ENCODE results near the gene DHX40. TPM values are rescaled to one million over a fixed set of nuclear protein-coding genes. Genes with fewer than 3 reads are reported as not detected.
A peak's percentile ranks its signal among the peaks of the same experiment; 100 is the strongest.
"Not testable (repeated sequence)": the region's sequence is repeated elsewhere in the genome, so short reads cannot be mapped to it uniquely, and the experiment has no call there.

DHX40 gene
- total and polyA plus RNA-seq, 4 experiments from 2014 or later, result 19.9 to 29.9 (median 26.3) TPM

DNA sequence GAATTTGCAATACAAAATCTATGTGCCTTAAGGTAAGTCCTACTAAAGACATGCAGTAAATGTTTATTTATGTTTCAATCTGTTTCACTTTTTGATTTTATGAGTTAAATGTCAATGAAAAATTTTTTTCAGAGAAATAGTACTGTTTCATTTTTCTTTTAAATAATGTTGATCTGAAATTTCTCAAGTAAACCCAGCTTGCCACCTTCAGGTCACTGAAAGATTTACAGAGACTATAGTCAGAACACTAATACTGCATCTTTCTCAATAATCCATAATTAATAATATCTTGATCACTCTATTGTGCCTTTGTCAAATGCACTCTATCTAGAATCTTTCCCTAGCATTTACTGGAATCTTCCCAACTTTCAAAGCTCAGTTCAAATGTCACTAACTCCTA, 6.5 kb upstream of the DHX40 start:
- intact Hi-C loops (cut with micrococcal nuclease), result no loop called here
- H3K36me3 Mint-ChIP-seq, result no peaks in the 10 kb centered on the region
- CTCF ChIA-PET (ENCODE audit: partially characterized antibody), result interaction anchor here (1.3 kb wide), 1 partner anchor 9 kb away, joined by 4 read pairs; no protein-coding TSS in a partner anchor
- Histone ChIP-seq H3K9me3 (ENCODE audit: control insufficient read depth in 1 of 2, low read length in 2 of 2) (no peaks in the 10 kb centered on the region), H3K36me3 (ENCODE audit: insufficient read depth, low read length) (no peaks in the 10 kb centered on the region), H3K27ac (ENCODE audit: low read depth, low read length) (no peak overlapping the region), H3K4me3 (ENCODE audit: low read length in 2 of 2) (no peak overlapping the region), H3K4me1 (ENCODE audit: insufficient read depth, low read length) (no peaks in the 10 kb centered on the region), H3K27me3 (ENCODE audit: insufficient read depth, low read length) (no peaks in the 10 kb centered on the region)
- no peak overlapping the region for H3K27ac Mint-ChIP-seq
- POLR2A ChIA-PET (ENCODE audit: partially characterized antibody), result no interaction called here
- no peaks in the 10 kb centered on the region for H3K4me1 Mint-ChIP-seq
- H3K4me3 Mint-ChIP-seq, result no peak overlapping the region
- H3K9me3 Mint-ChIP-seq, result no peaks in the 10 kb centered on the region
- peaks cover 3 to 4% of the 10 kb centered on the region in 2 donors for H3K27me3 Mint-ChIP-seq
- DNase-seq, result no peak

DNA sequence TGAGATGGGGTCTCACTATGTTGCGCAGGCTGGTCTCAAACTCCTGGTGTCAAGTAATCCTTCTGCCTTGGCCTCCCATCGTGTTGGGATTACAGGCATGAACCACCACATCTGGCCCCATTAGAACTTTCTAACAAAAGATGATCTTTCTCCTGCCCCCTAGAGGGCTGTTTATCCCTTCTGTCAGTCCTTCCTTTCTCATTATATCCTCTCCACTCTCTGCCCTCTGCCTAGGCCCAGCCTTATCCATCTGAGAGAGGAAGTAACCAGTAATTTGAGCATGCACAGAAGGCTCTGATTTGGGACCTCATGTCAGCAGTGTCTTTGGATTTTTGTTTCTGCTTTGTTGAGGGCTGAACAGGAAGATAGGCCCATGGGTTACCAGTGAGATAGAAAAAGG, 4.4 kb upstream of the DHX40 start:
- Histone ChIP-seq H3K9me3 (ENCODE audit: control insufficient read depth in 1 of 2, low read length in 2 of 2) (no peaks in the 10 kb centered on the region), H3K27me3 (ENCODE audit: insufficient read depth, low read length) (no peaks in the 10 kb centered on the region), H3K27ac (ENCODE audit: low read depth, low read length) (no peak overlapping the region), H3K4me3 (ENCODE audit: low read length in 2 of 2) (no peak overlapping the region), H3K4me1 (ENCODE audit: insufficient read depth, low read length) (peaks cover 8% of the 10 kb centered on the region), H3K36me3 (ENCODE audit: insufficient read depth, low read length) (no peaks in the 10 kb centered on the region)
- Mint-ChIP-seq H3K36me3 (peaks cover 0 to 8% of the 10 kb centered on the region in 2 donors), H3K9me3 (no peaks in the 10 kb centered on the region), H3K27me3 (no peaks in the 10 kb centered on the region), H3K4me3 (peak overlapping the region in 1 of 8 donors; percentile 5), H3K27ac (peak overlapping the region in 4 of 7 donors; percentile 12 to 57 (median 23)), H3K4me1 (peaks cover 7 to 13% (median 10%) of the 10 kb centered on the region in 4 donors)
- ChIA-PET CTCF (ENCODE audit: partially characterized antibody) (no interaction called here), POLR2A (ENCODE audit: partially characterized antibody) (no interaction called here)
- intact Hi-C loops (cut with micrococcal nuclease), result loop anchor here (10.0 kb wide), 1 partner anchor 1114 kb away; the partner anchor contains the start of gene BCAS3
- peak in 1 of 5 donors; percentile 11 for DNase-seq

DNA sequence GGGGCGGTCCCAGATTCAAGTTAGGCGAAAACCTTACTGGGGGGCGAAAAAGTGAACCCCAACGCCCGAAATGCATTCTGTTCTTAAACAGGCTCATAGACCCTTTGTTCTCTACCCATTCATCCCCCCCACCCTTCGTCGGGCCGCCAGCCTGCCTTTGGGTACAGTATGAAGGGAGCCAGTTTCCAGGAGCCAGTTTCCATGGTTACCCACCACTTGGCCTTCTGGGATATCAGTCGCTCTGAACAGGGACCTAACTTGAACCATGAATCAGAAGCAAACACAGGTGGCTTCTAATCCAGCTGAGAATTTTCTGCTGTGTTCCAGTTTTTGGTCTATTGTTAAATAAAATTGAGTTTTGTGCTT, 532 bp downstream of the DHX40 start:
- H3K27me3 Mint-ChIP-seq, result no peaks in the 10 kb centered on the region
- peak; percentile 56 to 86 (median 69) for DNase-seq
- no peaks in the 10 kb centered on the region for H3K9me3 Mint-ChIP-seq
- H3K4me3 ChIP-seq (ENCODE audit: low read length in 2 of 2), result peak overlapping the region; percentile 79 to 93
- H3K36me3 Mint-ChIP-seq, result peaks cover 4 to 12% of the 10 kb centered on the region in 2 donors
- ChIA-PET POLR2A (ENCODE audit: partially characterized antibody) (interaction anchor here (0.9 to 3.5 kb wide), 2 partner anchors 53 to 142 kb away, joined by 3 to 62 read pairs; partner anchors contain the start of genes CLTC, PTRH2 and VMP1), CTCF (ENCODE audit: partially characterized antibody) (interaction anchor here (0.9 to 1.6 kb wide), 2 partner anchors 43 to 349 kb away, joined by 3 to 5 read pairs; no protein-coding TSS in a partner anchor)
- H3K9me3 ChIP-seq (ENCODE audit: control insufficient read depth in 1 of 2, low read length in 2 of 2), result no peaks in the 10 kb centered on the region
- peak overlapping the region; percentile 93 for H3K27ac ChIP-seq (ENCODE audit: low read depth, low read length)
- H3K36me3 ChIP-seq (ENCODE audit: insufficient read depth, low read length), result no peaks in the 10 kb centered on the region
- H3K4me1 ChIP-seq (ENCODE audit: insufficient read depth, low read length), result peaks cover 18% of the 10 kb centered on the region
- intact Hi-C loops (cut with micrococcal nuclease), result loop anchor here (1.0 to 10.0 kb wide), 2 partner anchors 53 to 1109 kb away; partner anchors contain the start of genes BCAS3 and CLTC
- H3K27me3 ChIP-seq (ENCODE audit: insufficient read depth, low read length), result no peaks in the 10 kb centered on the region
- H3K4me3 Mint-ChIP-seq, result peak overlapping the region; percentile 97 to 100 (median 100)
- H3K27ac Mint-ChIP-seq, result peak overlapping the region; percentile 93 to 100 (median 100)
- H3K4me1 Mint-ChIP-seq, result peaks cover 15 to 25% (median 21%) of the 10 kb centered on the region in 4 donors

DNA sequence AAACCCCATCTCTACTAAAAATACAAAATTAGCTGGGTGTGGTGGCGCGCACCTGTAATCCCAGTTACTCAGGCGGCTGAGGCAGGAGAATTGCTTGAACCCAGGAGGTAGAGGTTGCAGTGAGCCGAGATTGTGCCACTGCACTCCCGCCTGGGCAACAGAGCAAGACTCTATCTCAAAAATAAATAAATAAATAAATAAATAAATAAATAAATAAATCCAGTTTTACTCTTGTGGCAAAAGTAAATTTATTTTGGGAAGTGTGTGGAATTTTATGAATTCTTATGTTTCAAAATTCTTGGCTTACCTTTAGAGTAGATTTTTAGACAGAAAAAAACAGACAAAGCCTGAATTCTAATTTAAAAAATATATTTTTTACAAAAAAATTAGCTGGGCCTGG, 3.7 kb downstream of the DHX40 start:
- peaks cover 18% of the 10 kb centered on the region for H3K4me1 ChIP-seq (ENCODE audit: insufficient read depth, low read length)
- DNase-seq; H3K36me3 ChIP-seq (ENCODE audit: insufficient read depth, low read length); CTCF ChIA-PET (ENCODE audit: partially characterized antibody); H3K27me3 Mint-ChIP-seq; H3K27ac ChIP-seq (ENCODE audit: low read depth, low read length); H3K4me3 Mint-ChIP-seq; H3K4me3 ChIP-seq (ENCODE audit: low read length in 2 of 2); POLR2A ChIA-PET (ENCODE audit: partially characterized antibody); H3K27me3 ChIP-seq (ENCODE audit: insufficient read depth, low read length); H3K27ac Mint-ChIP-seq; H3K9me3 ChIP-seq (ENCODE audit: control insufficient read depth in 1 of 2, low read length in 2 of 2); H3K9me3 Mint-ChIP-seq: not testable (repeated sequence)
- intact Hi-C loops (cut with micrococcal nuclease), result loop anchor here (10.0 kb wide), 1 partner anchor 1106 kb away; the partner anchor contains the start of gene BCAS3
- peaks cover 14 to 26% of the 10 kb centered on the region in 2 donors for H3K36me3 Mint-ChIP-seq
- H3K4me1 Mint-ChIP-seq, result peaks cover 19 to 34% (median 24%) of the 10 kb centered on the region in 4 donors

DNA sequence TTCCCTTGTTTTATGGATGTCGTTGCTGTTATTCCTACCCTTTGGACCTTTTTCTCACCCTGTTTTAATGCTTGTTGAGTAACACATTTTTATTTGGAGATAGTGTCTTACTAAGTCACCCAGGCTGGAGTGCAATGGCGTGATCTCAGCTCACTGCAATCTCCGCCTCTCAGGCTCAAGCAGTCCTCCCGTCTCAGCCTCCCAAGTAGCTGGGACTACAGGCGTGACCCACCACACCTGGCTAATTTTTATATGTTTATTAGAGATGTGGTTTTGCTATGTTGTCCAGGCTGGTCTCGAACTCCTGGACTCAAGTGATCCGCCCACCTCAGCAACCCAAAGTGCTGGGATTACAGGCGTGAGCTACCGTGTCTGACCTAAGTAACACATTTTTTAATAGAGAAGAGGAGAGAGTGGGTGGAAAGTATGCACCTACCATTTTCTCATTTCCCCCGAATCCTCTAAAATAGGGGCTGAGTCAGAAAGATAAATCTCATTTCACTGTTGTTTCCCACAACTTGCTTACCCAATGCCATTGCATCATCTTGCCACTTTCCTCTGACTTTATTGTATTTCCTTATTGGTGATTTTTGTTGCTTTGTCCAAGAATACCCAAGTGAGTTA, 7.0 kb downstream of the DHX40 start:
- Mint-ChIP-seq H3K4me1 (peaks cover under 1 to 10% (median 6%) of the 10 kb centered on the region in 4 donors), H3K9me3 (peaks cover 0 to 1% (median 0%) of the 10 kb centered on the region in 8 donors), H3K27me3 (no peaks in the 10 kb centered on the region), H3K4me3 (no peak overlapping the region), H3K36me3 (peaks cover 14 to 19% of the 10 kb centered on the region in 2 donors), H3K27ac (no peak overlapping the region)
- Histone ChIP-seq H3K9me3 (ENCODE audit: control insufficient read depth in 1 of 2, low read length in 2 of 2) (no peaks in the 10 kb centered on the region), H3K27me3 (ENCODE audit: insufficient read depth, low read length) (no peaks in the 10 kb centered on the region), H3K4me1 (ENCODE audit: insufficient read depth, low read length) (no peaks in the 10 kb centered on the region), H3K36me3 (ENCODE audit: insufficient read depth, low read length) (peaks cover 6% of the 10 kb centered on the region), H3K27ac (ENCODE audit: low read depth, low read length) (no peak overlapping the region), H3K4me3 (ENCODE audit: low read length in 2 of 2) (no peak overlapping the region)
- POLR2A ChIA-PET (ENCODE audit: partially characterized antibody), result no interaction called here
- intact Hi-C loops (cut with micrococcal nuclease), result no loop called here
- no peak for DNase-seq
- CTCF ChIA-PET (ENCODE audit: partially characterized antibody), result no interaction called here

DNA sequence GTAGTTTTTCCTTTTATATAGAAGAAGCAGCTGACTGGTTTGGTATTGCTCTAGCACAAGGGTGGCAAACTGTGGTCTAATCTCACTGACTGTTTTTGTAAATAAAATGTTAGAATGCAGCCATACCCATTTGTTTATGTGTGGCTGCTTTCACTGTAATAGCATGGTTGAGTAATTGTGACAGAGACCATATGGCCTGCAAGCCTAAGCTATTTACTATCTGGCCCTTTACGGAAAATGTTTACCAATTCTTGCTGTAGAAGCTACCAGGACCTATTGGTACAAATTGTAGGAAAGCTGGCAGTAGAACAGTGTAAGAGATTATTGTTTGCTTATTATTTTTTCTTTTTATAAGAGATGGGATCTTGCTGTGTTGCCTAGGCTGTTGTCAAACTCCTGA, 18.8 kb downstream of the DHX40 start:
- H3K4me1 Mint-ChIP-seq; H3K4me3 ChIP-seq (ENCODE audit: low read length in 2 of 2); POLR2A ChIA-PET (ENCODE audit: partially characterized antibody); CTCF ChIA-PET (ENCODE audit: partially characterized antibody); H3K36me3 Mint-ChIP-seq; DNase-seq; H3K27me3 Mint-ChIP-seq; intact Hi-C loops (cut with micrococcal nuclease); H3K4me3 Mint-ChIP-seq; H3K36me3 ChIP-seq (ENCODE audit: insufficient read depth, low read length); H3K9me3 ChIP-seq (ENCODE audit: control insufficient read depth in 1 of 2, low read length in 2 of 2); H3K27me3 ChIP-seq (ENCODE audit: insufficient read depth, low read length); H3K27ac Mint-ChIP-seq; H3K4me1 ChIP-seq (ENCODE audit: insufficient read depth, low read length); H3K27ac ChIP-seq (ENCODE audit: low read depth, low read length); H3K9me3 Mint-ChIP-seq: not testable (repeated sequence)

DNA sequence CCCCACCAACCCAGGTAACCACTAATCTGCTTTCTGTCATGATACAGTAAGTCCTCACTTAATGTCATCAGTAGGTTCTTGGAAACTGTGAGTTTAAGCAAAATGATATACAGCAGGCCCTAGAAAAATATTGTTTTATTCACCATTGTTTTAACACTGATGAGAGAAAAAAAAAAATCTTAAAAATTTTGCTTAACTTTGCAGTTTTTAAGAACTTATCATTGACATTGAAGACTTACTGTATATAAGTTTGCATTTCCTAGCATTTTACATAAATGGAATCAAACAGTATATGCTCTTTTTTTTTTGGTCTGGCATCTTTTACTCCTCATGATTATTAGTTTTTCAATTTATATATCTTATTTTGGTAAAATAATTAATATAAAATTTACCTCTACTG, 34.8 kb downstream of the DHX40 start:
- DNase-seq, result no peak
- H3K27ac ChIP-seq (ENCODE audit: low read depth, low read length), result no peak overlapping the region
- no peaks in the 10 kb centered on the region for H3K36me3 ChIP-seq (ENCODE audit: insufficient read depth, low read length)
- intact Hi-C loops (cut with micrococcal nuclease), result no loop called here
- peaks cover 0 to 4% (median 0%) of the 10 kb centered on the region in 4 donors for H3K4me1 Mint-ChIP-seq
- H3K9me3 Mint-ChIP-seq, result no peaks in the 10 kb centered on the region
- H3K4me3 Mint-ChIP-seq, result no peak overlapping the region
- H3K36me3 Mint-ChIP-seq, result peaks cover 40% of the 10 kb centered on the region in 2 donors
- ChIA-PET CTCF (ENCODE audit: partially characterized antibody) (no interaction called here), POLR2A (ENCODE audit: partially characterized antibody) (interaction anchor here (1.4 kb wide), 1 partner anchor 19 kb away, joined by 3 read pairs; no protein-coding TSS in a partner anchor)
- H3K27me3 Mint-ChIP-seq, result no peaks in the 10 kb centered on the region
- H3K27me3 ChIP-seq (ENCODE audit: insufficient read depth, low read length), result no peaks in the 10 kb centered on the region
- no peaks in the 10 kb centered on the region for H3K4me1 ChIP-seq (ENCODE audit: insufficient read depth, low read length)
- H3K4me3 ChIP-seq (ENCODE audit: low read length in 2 of 2), result no peak overlapping the region
- H3K27ac Mint-ChIP-seq, result no peak overlapping the region
- no peaks in the 10 kb centered on the region for H3K9me3 ChIP-seq (ENCODE audit: control insufficient read depth in 1 of 2, low read length in 2 of 2)
